Skeletal muscle satellite cell (primary cell): ENCODE measurements around the gene A1BG. TPM values are rescaled to one million over a fixed set of nuclear protein-coding genes. Genes with fewer than 3 reads are reported as not detected.

Source experiments
- H3K27me3 ChIP-seq: 2 replicates; pipeline ENCODE4 v1.7.0; 2013; ENCODE audit warnings: low read length; ENCODE audit not compliant: control insufficient read depth, insufficient read depth
- H3K36me3 ChIP-seq: 2 replicates; pipeline ENCODE4 v1.7.0; 2013; ENCODE audit warnings: mild to moderate bottlenecking, control low read depth, low read length; ENCODE audit not compliant: insufficient read depth
- H3K4me1 ChIP-seq: 2 replicates; pipeline ENCODE4 v1.7.0; 2013; ENCODE audit warnings: low read length; ENCODE audit not compliant: control insufficient read depth, insufficient read depth
- H3K4me2 ChIP-seq: 2 replicates; pipeline ENCODE4 v1.7.0; 2013; ENCODE audit warnings: mild to moderate bottlenecking, low read length
- H3K4me3 ChIP-seq: 2 replicates; pipeline ENCODE4 v1.7.0; 2013; ENCODE audit warnings: low read length
- H3K9ac ChIP-seq: 2 replicates; pipeline ENCODE4 v1.7.0; 2013; ENCODE audit warnings: mild to moderate bottlenecking, low read depth, low read length, moderate library complexity
- H3K9me3 ChIP-seq: replicated peaks from 2 replicates; pipeline ENCODE4 v1.7.0; 2013; ENCODE audit warnings: mild to moderate bottlenecking, control low read depth, low read length
- small RNA-seq: library from RNA; depleted of rRNA; stranded (forward); fragments of <200 nt; gene quantifications from one replicate; pipeline ENCODE3, GENCODE V24; 2012

Gene A1BG

DNA sequence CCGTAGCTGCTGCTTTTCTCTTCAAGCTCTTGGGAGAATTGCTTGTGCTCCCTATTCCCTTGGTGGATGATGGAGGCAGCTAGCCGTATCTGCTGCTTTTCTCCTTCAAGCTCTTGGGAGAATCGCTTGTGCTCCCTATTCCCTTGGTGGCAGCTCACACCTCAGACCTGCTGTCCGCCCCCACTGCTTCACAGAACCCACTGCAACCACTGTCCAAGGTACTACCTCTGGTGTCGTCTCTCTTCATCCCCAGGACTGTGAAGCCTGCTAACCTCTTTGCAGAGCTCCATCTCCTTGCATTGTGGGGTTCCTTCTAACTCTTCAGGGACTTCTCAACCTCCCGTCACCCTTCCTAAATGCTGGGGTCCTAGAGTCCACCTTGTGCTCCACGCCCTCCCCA, 52.7 kb downstream of the A1BG start:
- Histone ChIP-seq H3K9ac (no peak overlapping the region), H3K27me3 (no peaks in the 10 kb centered on the region), H3K4me3 (no peak overlapping the region), H3K4me1 (peaks cover 5% of the 10 kb centered on the region), H3K9me3 (peaks cover 2% of the 10 kb centered on the region), H3K4me2 (no peak overlapping the region), H3K36me3 (peaks cover 32% of the 10 kb centered on the region)

DNA sequence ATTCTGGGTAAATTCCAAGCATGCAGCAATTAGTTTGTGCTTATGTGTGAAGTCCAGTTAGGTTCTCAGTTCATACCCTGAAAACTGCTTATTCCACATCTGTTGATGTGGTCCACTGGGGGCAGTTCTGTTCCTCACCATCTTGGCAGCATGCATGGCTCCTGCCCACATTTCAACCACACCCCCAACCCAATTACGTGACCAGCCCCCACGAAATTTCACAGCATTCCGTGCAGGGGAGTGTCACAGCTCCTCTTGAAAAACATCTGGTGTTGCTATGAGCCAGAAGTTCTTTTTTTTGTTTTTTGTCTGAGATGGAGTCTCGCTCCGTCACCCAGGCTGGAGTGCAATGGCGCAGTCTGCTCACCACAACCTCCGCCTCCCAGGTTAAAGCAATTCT, 57.2 kb downstream of the A1BG start:
- H3K9ac ChIP-seq = no peak overlapping the region
- H3K36me3 ChIP-seq = peaks cover 72% of the 10 kb centered on the region
- H3K4me3 ChIP-seq = no peak overlapping the region
- peaks cover 34% of the 10 kb centered on the region for H3K9me3 ChIP-seq
- no peak overlapping the region for H3K4me2 ChIP-seq
- H3K4me1 ChIP-seq = no peaks in the 10 kb centered on the region
- no peaks in the 10 kb centered on the region for H3K27me3 ChIP-seq

Small RNAs within 50 kb of the gene (small RNA-seq; reads per million reads assigned to genes)
- gene MIR4754 (not detected), gene MIR6806 (not detected), gene RNA5SP473 (not detected)
